ENCODE data around the gene SH3PXD2A.

DNA sequence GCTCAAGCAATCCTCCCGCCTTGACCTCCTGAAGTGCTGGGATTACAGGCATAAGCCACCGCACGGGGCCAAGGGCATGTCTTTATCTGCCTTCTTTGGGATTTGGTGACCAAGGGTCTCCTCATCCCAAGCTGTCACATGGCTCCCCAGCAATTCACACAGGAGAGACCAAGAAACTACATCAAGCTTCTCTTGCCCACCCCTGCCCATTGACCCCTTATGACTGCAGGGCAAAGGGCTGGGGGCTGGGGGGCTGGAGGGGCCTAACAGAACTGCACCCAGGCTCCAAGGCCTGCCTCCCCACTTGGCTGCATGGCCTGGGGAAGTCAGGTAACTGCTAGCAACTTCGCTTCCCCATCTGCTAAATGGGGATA is 137.1 kb downstream of the SH3PXD2A start:
- TF ChIP-seq CTCF (conservative IDR thresholded peaks at IDR 0.05 in 1 of 2, IDR thresholded peaks at IDR 0.05 in 1 of 2; ENCODE audit: extremely low read depth in 1 of 2, insufficient read depth in 1 of 2, low read depth in 1 of 2, low read length in 2 of 2) (no peak), EZH2 (IDR thresholded peaks at IDR 0.05; ENCODE audit: borderline replicate concordance, low read length) (no peak)

Measured in mammary epithelial cell (primary cell).